SK-N-SH treated with all-trans-retinoic acid at 6 μM for 48 hours (cell line): ENCODE results near the gene IFT74.

Source experiments
- OSR1 ChIP-seq: fragments of 250-450 bp; sonication (Bioruptor Pico); IDR thresholded peaks from 2 replicates; pipeline ENCODE4 v1.8.0; 2022; ENCODE audit warnings: moderate library complexity, mild to moderate bottlenecking, inconsistent platforms
- TF ChIP-seq, protein P1 (sequence below): fragments of 250-450 bp; sonication (Bioruptor Pico); IDR thresholded peaks from 2 replicates; pipeline ENCODE4 v1.8.0; 2021; ENCODE audit warnings: low read depth, mild to moderate bottlenecking, moderate library complexity, borderline replicate concordance

DNA sequence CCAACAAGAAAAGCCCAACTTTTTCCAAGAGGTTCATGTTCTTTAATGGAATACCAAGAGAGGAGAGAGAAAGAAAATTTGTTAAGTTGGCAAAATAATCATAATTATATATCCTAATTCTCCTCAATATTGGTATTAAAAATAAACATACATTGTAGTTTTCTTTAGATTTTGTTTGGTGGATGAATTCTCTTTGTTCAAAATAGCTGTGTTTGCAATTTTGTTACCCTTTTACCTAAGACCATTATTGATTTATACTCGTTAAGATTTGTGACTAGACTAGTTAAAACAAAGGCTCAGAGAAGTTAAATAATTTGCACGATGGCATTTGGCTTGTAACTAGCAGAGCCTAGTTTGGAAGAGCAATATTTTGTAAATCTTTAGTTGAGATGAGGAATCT lies 39.6 kb downstream of the IFT74 start:
- no peak for TF ChIP-seq OSR1 (CRISPR knock-in tag)
- TF ChIP-seq, protein P1, sequence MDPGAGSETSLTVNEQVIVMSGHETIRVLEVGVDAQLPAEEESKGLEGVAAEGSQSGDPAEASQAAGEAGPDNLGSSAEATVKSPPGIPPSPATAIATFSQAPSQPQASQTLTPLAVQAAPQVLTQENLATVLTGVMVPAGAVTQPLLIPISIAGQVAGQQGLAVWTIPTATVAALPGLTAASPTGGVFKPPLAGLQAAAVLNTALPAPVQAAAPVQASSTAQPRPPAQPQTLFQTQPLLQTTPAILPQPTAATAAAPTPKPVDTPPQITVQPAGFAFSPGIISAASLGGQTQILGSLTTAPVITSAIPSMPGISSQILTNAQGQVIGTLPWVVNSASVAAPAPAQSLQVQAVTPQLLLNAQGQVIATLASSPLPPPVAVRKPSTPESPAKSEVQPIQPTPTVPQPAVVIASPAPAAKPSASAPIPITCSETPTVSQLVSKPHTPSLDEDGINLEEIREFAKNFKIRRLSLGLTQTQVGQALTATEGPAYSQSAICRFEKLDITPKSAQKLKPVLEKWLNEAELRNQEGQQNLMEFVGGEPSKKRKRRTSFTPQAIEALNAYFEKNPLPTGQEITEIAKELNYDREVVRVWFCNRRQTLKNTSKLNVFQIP (CRISPR knock-in tag): no peak
